Panc1 (cell line): Measurements from ENCODE around the gene CWC25. TPM values are rescaled to one million over a fixed set of nuclear protein-coding genes. Genes with fewer than 3 reads are reported as not detected.

Experiments
- ATAC-seq: fragments of 200-7000 bp; cut with Tn5 transposase; 2 replicates; pipeline ENCODE4 v1.9.1; 2020; ENCODE audit warnings: mild to moderate bottlenecking, moderate library complexity
- BruUV-seq: library from RNA; stranded (reverse); fragments of 400-500 nt; replicated peaks from 2 replicates; lab custom pipeline; 2021; lab: Mats Ljungman, UMichigan
- CTCF ChIA-PET: fragments of 300-600 bp; sonication (Branson Sonifier 250); formaldehyde crosslinking; loops from one replicate; lab custom pipeline; 2022; ENCODE audit warnings: antibody characterized with exemption; lab: Charles Lee
- POLR2A ChIA-PET: fragments of 300-600 bp; sonication (Branson Sonifier 250); formaldehyde crosslinking; loops from one replicate; lab custom pipeline; 2022; ENCODE audit warnings: antibody characterized with exemption; lab: Charles Lee
- DNase-seq: peaks from one replicate; pipeline ENCODE4 v3.0.0-alpha.2; 2010; ENCODE audit warnings: low read depth, low spot score
- H3K27ac ChIP-seq: 2 replicates; pipeline ENCODE4 v1.5.1; 2011; ENCODE audit warnings: mild to moderate bottlenecking, low read length, inconsistent platforms
- H3K27me3 ChIP-seq: fragments of 200-500 bp; sonication (Bioruptor generic); 2 replicates; pipeline ENCODE4 v1.6.0; 2014; ENCODE audit warnings: low read length, inconsistent platforms; ENCODE audit not compliant: control insufficient read depth, insufficient read depth
- H3K36me3 ChIP-seq: fragments of 200-500 bp; sonication (Bioruptor generic); 2 replicates; pipeline ENCODE4 v1.5.1; 2014; ENCODE audit warnings: inconsistent platforms, mild to moderate bottlenecking, low read length, moderate library complexity; ENCODE audit not compliant: control insufficient read depth, insufficient read depth
- H3K4me1 ChIP-seq: 2 replicates; pipeline ENCODE4 v1.5.1; 2011; ENCODE audit warnings: inconsistent platforms, mild to moderate bottlenecking, low read length, moderate library complexity; ENCODE audit not compliant: control insufficient read depth, insufficient read depth
- H3K4me3 ChIP-seq, 2 experiments: 2 replicates each; pipeline ENCODE4 v1.5.1; 2011 to 2012; ENCODE audit warnings: low read depth in 2 of 2, low read length in 2 of 2, mild to moderate bottlenecking in 2 of 2, inconsistent platforms in 1 of 2, moderate library complexity in 1 of 2
- H3K9me3 ChIP-seq: fragments of 200-500 bp; sonication (Bioruptor generic); 2 replicates; pipeline ENCODE4 v1.5.1; 2014; ENCODE audit warnings: low read depth, mild to moderate bottlenecking, inconsistent platforms, low read length, moderate library complexity; ENCODE audit not compliant: control insufficient read depth, insufficient read depth
- CTCF ChIP-seq: fragments of 450-650 bp; IDR thresholded peaks from 2 replicates; pipeline ENCODE4 v1.5.1; 2017; ENCODE audit warnings: mild to moderate bottlenecking
- POLR2AphosphoS5 ChIP-seq: IDR thresholded peaks from 2 replicates; pipeline ENCODE4 v1.6.1; 2012; ENCODE audit warnings: mild to moderate bottlenecking, low read depth, low read length, moderate library complexity
- REST ChIP-seq, 2 experiments: IDR thresholded peaks; 2 replicates each; pipeline ENCODE4 v1.6.1; 2011 to 2012; ENCODE audit warnings: low read depth in 2 of 2, control low read depth in 1 of 2, low read length in 1 of 2, mild to moderate bottlenecking in 1 of 2, moderate library complexity in 1 of 2; ENCODE audit not compliant: insufficient read depth in 1 of 2
- SIN3A ChIP-seq: IDR thresholded peaks from 2 replicates; pipeline ENCODE4 v1.6.1; 2012; ENCODE audit warnings: low read depth, mild to moderate bottlenecking, low read length, moderate library complexity, borderline replicate concordance; ENCODE audit not compliant: insufficient read depth
- TCF7L2 ChIP-seq: IDR thresholded peaks from 2 replicates; pipeline ENCODE4 v1.6.1; 2011; ENCODE audit warnings: mild to moderate bottlenecking, low read depth, low read length, inconsistent platforms
- in situ Hi-C: cut with HindIII; loops from 2 replicates; pipeline ENCODE4 v1.10.0; 2016; ENCODE audit warnings: low sequenced_read_pairs, low pct_unique_long_range_greater_than_20kb
- intact Hi-C: fragments of 100-400 bp; cut with micrococcal nuclease; formaldehyde crosslinking; loops from one replicate; pipeline ENCODE4 v1.10.0; 2022; ENCODE audit not compliant: unreplicated experiment
- total RNA-seq: library from RNA; stranded (reverse); gene quantifications from one replicate; pipeline ENCODE4 v1.2.1, GENCODE V29; 2021; ENCODE audit not compliant: unreplicated experiment

CWC25 gene
- total RNA-seq, 1 experiment from 2014 or later: 13.6 TPM

DNA sequence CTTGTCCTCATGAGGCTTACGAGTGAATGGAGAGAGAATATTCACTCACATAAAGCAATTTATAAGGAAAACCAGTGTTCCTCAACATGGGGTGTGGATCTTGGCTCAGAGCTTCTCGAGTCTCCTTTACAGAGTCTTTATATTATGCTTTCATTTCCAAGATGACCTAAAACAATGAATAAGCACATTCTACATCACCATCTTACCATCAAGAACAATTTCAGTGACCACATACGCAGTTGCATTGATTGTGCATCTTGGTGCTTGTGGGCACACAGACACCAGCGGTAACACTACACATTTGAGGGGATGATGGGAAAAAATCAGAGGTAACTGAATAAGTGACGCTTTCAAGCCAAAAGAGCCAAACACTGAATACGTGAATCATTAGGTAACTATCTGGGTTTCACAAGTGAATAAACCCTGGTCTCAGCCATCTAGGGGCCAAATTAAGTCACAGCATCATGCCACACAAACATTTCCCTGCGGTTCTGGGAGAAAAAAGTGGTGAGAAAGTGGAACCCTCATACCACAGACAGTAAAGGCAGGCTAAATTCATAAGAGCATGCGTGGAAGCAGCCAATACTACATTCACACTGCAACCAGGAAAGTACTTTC is 9.4 kb downstream of the CWC25 start:
- ATAC-seq: peak; percentile 58; the same call in 1 of the 2 replicates
- H3K4me3 ChIP-seq: no peak overlapping the region
- in situ Hi-C loops: no loop called here
- no peak overlapping the region for H3K27ac ChIP-seq
- intact Hi-C loops: no loop called here
- POLR2A ChIA-PET: no interaction called here
- DNase-seq: no peak
- no peaks in the 10 kb centered on the region for H3K27me3 ChIP-seq
- TSS peak; percentile 53 for BruUV-seq
- CTCF ChIA-PET: no interaction called here
- TF ChIP-seq SIN3A (no peak), CTCF (no peak), POLR2AphosphoS5 (no peak), TCF7L2 (no peak), REST (IDR thresholded peaks at IDR 0.05; ENCODE audit: insufficient read depth in 1 of 2, low read depth in 2 of 2, low read length in 1 of 2) (no peak)
- H3K9me3 ChIP-seq: no peaks in the 10 kb centered on the region
- no peaks in the 10 kb centered on the region for H3K4me1 ChIP-seq
- H3K36me3 ChIP-seq: peaks cover 2% of the 10 kb centered on the region; the same call in 1 of the 2 replicates

GRCh38 chr17:38809828-38810227 is 15.3 kb downstream of the CWC25 start:
- CTCF ChIA-PET: no interaction called here

More at GRCh38 chr17:38809828-38810227, 15.3 kb downstream of the CWC25 start:
- ATAC-seq (no peak), DNase-seq (no peak)
- Histone ChIP-seq H3K4me3 (no peak overlapping the region), H3K27me3 (no peaks in the 10 kb centered on the region), H3K4me1 (no peaks in the 10 kb centered on the region), H3K27ac (no peak overlapping the region), H3K36me3 (peaks cover 8% of the 10 kb centered on the region), H3K9me3 (no peaks in the 10 kb centered on the region)
- BruUV-seq: no TSS peak
- in situ Hi-C loops (no loop called here), intact Hi-C loops (no loop called here)
- TF ChIP-seq POLR2AphosphoS5 (no peak), SIN3A (no peak), CTCF (no peak), REST (IDR thresholded peaks at IDR 0.05; ENCODE audit: insufficient read depth in 1 of 2, low read depth in 2 of 2, low read length in 1 of 2) (no peak), TCF7L2 (no peak)
- POLR2A ChIA-PET: no interaction called here
